SIG-M5 (cell line): Measurements from ENCODE around the gene AGXT.

Experiments used
- DNase-seq: peaks from one replicate; lab custom pipeline; 2025; lab: John Stamatoyannopoulos, UW

Gene AGXT

DNA sequence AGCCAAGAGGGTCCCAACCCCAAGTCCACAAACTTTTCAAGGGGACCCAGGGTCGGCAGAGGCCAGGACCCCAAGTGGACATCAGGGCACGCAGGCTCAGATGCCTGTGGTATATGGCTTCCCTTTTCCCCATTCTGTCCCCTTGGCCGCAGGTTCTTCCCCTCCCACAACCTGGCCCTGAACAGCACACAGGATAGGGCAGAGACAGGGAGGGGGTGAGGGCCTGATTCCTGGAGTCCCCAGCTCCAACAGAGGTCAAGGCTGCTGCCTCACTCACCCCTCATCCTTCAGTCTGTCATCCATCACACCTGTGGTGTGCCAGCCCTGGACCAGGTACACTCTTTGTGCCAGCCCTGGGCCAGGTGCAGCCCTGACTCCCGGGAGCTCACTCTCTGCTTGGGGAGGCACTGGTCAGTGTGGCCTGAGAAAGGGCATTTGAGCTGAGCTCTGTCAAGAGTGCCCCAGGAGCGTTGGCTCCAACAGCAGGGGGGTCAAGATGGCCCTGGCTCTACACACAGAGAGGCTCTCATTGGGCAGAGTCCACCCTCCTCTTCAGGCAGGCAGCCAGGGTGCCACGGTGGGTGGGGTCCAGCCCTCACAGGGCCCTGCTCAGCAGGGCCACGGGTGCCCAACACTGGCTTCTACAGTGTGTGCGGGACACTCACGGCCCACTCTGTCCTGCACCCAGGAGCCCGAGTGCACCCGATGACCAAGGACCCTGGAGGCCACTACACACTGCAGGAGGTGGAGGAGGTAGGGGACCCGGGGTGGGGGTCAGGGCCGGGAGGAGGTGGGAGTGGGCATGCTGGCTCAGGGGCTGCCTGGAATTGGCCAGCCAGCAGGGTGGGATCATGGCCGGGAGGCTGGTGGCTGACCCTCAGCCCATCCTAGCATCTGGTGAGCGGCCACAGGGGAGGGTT, 1.6 kb downstream of the AGXT start:
- no peak for DNase-seq

DNA sequence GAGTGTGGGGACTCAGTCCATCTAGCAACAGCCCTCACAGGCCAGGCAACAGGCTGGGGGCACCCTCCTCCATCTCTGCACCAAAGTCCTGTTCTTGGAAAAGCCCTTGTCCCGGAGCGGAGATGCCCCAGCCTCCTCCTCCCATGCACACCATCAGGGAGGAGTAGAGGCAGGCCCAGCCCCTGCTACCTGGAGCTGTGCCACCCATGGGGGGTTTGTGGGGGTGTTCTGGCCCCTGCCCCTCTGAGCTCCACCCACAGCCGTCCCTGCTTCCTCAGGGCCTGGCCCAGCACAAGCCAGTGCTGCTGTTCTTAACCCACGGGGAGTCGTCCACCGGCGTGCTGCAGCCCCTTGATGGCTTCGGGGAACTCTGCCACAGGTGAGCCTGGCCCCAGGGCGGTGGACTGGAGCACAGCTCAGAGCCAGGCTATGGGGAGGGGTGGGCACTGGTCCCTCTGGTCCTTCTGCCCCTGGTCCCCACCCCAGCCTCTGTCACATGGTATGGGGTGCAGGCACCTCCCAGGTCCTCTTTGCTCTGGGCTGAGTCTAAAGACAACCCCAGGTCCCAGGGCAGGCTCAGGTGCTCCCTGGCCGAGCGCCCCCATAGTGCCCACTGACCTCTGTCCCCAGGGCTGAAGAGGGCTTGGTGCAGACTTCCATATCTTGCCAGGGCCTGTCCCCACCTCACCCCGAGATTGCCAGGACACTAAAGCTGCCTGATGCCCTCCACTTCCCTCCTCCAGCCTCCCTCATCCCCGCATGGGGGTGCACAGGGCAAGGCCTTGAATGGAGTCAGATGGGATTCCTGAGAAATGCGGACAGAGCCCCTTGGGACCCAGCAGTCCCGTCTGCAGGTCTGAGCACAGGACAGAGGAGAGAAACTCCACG, 2.7 kb downstream of the AGXT start:
- no peak for DNase-seq

DNA sequence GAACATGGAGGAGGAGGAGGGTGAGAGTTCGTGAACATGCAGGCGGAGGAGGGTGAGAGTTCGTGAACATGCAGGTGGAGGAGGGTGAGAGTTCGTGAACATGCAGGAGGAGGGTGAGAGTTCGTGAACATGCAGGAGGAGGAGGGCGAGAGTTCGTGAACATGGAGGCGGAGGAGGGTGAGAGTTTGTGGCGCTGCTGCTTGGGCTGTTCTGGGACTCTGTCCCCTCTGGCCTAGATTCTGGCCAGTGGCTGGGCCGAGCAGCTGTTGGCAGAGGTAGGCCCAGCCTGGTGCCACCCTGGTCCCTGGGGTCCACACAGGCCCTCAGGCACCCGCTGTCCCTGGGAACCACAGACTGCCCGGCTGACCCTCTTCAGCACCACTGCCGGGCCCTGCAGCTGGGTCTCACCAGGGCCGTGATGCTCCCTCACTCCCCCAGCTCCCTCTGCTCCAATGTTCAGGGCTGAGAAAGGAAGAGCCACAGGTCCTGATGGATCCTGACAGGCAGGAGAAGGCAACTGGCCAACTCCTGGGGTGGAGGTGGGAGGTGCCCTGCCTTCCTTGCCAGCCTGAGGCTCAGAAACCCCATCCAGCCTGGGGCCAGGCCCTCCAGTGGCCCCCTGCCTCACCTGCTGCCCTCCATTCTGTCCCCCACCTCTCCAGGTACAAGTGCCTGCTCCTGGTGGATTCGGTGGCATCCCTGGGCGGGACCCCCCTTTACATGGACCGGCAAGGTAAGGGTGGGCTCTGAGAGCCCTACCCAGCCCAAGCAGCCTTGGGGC, 3.9 kb downstream of the AGXT start:
- no peak for DNase-seq

DNA sequence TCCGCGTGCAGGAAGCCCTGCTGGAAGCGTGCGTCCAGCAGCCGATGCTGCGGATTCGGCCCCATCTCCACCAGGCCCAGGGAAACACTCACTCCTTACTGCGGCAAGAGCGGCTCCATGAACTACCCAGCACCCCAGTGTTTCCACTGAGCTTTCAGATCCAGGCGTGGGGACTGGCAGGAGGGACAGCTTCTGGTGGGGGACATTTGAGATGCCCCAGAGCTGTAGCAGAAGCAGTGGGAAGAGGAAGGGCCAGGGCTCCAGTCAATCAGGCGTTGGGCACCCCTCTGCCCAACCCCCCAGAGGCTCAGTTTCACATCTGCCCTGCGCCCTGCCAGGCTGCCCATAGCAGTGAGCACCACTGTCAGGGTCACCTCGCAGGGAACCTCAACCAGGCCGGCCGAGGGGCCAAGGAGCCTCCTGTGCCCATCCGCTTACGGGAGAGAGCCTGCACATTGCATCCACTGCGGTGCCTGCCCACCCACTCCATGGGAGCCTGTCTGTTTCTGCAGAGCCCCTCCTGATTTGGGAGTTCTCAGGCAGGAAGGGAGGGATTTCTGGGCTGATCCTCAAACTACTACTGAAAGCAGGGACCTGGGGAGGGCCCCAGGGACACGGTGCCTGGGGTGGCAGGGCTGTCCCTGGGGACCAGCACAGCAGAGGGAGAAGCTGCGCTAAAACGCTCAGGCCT, 4.6 kb downstream of the AGXT start:
- no peak for DNase-seq

DNA sequence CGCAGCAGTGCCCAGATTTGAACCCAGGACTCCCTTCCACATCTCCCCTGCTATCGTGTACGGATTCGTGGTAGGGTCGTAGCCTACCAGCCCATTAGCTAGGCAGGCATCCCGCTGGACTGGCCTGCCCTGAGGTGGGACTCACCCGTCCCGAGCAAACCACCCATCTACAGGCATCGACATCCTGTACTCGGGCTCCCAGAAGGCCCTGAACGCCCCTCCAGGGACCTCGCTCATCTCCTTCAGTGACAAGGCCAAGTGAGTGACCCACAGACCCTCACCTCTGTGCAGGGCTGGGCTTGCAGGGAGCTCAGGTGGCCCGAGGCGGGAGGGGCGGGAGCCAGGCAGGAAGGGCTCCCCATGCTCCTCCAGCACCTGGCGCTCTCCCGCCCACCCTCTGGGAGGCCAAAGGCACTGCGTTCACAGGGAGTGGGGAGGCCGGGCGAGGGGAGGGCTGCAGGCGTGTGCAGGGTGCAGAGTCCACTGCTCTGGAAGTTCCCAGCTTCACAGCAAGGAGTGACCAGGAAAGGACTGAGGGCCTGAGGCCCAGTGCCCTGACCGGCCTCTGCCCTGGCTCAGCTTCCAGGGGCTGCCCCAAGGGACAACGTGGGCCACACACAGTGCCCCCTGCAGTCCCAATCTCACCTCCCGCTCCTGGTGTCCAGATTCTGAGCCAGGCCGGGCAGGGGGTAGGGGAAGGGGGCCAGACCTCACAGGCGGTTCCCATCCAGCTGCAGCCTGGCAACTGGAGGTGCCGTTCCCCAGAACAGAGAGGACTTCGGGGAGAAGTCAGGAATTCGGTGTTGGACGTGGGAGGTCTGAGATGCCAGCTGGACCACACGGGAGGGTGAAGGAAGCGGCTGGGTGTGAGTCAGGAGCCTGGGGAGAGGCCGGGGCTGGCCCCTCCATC, 5.4 kb downstream of the AGXT start:
- no peak for DNase-seq

DNA sequence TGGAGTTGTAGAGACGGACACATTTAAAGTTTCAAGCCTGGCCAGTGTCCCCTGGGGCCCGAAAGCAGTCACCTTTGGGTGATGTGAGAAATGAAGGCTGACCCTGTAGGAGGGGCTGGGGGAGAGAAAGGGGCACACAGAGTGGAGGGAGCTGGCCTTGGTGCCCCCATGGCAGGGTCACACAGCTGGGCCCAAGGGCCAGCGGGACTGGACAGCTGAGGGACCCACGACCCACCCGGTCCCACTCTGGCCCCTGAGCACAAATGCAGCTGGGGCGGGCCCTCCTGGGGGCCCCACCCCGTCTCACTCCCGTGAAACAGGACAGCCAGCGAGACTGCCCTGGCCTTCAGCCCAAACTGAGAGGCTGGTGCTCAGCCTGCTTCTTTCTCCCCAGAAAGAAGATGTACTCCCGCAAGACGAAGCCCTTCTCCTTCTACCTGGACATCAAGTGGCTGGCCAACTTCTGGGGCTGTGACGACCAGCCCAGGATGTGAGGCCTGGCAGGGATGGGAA, 6.1 kb downstream of the AGXT start:
- no peak for DNase-seq

DNA sequence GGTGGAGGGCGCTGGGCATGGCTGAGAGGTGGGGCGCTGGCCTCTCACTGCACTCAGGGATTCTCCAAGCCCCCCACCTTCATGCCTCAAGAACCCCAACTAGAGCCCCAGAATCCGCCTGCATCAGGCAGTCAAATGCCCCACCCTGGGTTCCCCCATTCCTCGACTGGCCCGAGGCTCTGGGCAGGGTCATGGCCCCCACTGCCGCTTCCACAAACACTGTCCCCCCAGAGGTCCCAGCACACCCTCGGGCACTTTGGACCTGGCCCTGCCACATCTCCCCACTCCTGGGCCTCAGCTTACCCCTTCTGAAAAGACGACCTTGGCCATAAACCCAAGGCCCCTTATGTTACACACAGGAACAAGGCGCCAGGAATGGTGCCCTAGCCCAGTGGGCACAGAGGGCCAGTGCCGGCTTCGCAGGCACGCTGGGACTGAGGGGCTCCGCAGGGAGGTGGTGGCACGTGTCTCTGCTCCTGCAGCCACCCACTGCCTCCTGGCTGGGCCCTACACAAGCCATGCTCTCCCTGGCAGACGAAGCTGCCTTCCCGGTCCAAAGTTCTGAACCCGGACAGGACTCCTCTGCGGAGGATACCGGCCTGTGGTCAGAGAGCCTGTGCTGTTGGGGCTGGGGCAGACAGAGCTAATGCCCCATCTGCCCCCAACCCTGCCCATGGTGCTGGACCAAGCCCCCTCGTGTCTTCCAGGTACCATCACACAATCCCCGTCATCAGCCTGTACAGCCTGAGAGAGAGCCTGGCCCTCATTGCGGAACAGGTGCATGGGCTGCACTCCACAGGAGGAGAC, 6.8 kb downstream of the AGXT start:
- DNase-seq: no peak

DNA sequence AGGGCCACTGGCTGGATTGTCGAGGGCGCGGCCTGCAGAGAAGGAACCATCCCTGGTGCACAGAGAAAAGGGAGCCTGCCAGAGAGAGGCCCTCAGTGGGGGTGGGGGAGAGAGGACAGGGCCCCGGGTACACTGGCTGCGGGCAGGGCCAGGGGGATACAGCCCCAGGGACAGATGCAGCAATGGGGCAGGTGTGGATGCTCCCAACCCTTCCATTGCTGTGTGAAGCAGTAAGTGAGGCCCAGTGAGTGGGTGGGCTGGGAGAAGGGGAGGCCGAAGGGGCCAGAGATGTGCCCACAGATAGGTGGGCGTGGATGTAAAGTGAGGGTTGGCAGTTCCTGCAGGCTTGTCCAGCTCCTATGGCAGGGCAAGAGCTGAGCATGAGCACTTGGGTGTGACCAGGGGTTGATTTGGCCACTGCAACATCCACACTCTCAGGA, 7.4 kb downstream of the AGXT start:
- DNase-seq: no peak

DNA sequence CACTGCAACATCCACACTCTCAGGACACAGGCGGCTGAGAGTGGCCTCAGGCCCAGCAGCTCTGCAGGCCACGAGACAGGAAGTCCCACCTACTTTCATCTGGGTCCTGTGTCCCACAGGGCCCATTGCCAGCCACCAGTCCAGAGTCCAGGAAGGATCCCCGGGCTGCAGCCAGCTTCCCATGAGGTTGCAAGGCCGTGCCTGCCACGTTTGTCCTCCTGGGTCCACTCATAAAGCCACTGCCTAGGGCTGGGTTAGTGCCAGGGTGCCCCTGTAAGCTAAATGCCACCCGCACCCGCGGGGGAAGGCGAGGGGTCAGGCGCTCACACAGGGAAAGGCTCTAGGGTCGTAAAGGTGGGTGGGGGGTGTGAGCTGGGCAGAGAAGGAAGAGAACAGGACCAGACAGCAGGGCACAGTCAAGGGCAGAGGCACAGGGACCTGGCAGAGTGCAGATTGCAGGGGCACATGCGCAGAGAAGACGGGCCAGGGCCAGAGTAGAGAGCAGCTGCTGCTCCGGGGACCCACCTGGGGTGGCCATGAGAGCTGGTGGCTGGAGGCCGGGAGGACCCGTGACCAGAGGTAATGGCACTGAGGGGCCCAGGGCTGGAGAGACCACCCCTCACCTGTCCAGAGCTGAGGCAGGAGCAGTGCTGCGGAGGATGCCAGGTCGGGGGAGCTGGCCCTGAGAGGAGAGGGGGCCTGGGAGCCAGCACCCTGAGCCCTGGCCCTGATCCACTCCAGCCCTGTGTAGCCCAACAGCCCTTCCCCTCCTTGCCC, 8.0 kb downstream of the AGXT start:
- no peak for DNase-seq

DNA sequence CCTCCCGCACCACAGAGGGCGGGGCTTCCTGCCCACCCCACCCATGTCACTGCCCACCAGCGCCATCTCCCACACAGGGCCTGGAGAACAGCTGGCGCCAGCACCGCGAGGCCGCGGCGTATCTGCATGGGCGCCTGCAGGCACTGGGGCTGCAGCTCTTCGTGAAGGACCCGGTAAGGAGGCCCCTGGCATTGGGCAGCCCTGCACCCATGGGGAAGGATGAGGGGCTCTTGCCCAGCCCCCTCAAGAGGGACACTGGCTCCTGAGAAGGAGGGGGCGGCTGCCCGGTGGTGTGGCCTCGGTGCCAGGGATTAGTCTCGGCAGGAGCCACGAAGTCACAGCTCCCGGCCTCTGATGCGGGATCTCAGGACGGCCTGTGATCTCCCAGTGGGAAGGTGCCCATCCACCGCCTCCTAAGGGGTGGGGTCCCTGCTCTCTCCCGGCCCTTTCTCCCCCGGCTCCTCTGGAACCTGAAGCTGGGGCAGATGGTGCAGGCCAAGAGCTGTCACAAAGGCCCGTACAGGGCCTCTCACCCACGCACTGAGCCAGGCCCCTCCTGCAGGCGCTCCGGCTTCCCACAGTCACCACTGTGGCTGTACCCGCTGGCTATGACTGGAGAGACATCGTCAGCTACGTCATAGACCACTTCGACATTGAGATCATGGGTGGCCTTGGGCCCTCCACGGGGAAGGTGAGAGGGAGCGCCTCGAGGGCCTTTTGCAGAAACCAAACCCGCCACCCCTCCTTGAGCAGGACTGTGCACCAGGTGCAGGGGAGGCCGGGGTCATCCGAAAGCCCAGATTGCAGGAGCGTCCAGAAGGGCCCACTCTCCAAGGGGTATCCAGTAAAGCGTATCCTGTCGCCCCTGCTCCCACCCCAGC, 9.1 kb downstream of the AGXT start:
- no peak for DNase-seq

DNA sequence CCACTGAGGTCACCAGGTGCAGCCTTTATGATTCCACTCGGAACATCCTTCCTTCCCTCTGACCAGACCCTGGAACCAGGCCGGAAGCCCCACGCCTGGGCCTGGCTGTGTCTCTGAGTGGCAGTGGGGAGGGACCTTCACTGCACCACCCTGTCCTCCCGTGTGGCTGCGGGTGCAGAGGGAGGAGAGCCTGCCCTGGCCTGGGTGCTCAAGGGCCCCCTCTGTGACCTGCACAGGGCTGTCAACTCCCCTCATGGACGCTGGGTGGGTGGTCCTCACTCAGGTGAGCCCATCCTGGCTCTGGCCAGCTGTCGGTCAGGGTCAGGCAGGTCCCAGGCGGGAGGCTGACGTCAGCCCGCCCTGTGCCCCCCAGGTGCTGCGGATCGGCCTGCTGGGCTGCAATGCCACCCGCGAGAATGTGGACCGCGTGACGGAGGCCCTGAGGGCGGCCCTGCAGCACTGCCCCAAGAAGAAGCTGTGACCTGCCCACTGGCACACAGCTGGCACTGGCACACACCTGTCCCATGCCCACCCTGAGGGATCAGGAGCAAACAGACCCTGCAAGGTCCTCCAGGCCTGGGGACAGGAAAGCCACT, 9.8 kb downstream of the AGXT start:
- no peak for DNase-seq

DNA sequence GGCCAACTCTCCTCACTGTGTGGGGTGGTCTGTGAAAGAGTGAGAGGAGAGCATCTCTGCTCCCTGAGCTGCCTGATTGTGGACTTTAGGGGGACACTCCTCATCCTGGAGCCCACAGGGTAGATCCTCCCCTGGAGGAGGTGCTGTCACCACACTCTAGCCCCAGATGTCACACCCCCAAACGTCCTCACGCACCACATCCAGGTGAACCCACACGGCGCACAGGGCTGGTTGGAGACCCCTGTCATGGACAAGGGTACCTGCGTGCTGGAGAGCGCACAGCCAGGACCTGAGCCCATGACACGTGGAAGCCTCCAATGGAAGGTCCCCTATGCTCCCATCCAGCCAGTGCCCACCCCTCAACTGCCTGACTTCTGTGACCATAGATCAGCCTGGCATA, 10.5 kb downstream of the AGXT start:
- DNase-seq: no peak

DNA sequence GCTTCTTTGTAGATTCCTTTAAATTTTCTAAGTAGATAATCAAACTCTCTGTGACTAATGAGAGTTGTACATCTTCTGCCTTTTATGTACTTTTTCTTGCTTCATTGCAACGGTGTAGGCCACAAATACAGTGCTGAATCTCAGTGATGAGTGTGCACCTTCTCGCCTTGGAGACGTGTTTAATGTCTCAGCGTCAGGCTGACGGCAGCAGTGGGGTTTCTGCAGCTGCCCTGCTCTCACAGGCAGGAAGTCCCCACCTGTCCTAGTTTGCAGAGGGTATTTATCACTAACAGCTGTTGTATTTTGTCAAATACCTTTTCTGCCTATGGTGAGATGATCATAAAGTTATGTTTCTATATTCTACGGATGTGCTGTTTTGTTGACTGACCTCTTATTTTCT, 13.3 kb downstream of the AGXT start:
- DNase-seq: no peak

DNA sequence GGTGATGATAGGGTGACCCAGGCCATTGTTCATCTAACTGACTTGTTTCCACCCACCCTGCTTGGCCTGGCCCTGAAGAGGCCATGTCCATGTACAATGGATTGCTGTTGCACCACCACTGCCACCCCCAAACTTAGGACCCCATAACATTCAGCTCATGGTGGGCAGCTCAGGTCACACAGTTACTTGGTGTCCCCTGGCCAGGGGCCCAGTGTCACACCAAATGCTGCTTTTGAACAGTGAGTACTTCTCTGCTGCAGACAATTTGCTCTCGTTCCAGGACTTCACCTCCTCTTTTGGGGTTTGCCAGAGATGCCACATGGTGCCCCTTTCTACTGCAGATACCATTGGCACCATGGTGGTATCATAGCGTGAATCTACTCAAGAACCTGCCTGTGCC, 15.6 kb downstream of the AGXT start:
- DNase-seq: no peak

DNA sequence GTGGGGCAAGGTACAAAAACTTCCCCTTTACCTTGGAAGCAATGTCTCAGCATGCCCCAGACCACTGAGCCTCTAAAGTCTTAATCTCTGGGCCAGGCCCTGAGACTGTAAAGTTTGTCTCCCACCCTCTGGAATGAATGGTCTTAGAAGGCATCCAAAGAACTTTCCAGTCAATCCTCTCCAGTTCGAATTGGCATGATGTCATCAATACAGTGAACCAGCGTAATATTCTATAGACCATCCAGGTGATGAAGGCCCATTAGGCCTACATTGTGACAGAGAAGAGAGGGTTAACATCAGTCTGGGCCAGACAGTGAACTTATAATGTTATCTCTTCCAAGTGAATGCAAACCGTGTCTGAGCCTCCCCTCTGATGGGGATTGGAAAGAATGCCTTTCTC, 16.1 kb downstream of the AGXT start:
- no peak for DNase-seq

DNA sequence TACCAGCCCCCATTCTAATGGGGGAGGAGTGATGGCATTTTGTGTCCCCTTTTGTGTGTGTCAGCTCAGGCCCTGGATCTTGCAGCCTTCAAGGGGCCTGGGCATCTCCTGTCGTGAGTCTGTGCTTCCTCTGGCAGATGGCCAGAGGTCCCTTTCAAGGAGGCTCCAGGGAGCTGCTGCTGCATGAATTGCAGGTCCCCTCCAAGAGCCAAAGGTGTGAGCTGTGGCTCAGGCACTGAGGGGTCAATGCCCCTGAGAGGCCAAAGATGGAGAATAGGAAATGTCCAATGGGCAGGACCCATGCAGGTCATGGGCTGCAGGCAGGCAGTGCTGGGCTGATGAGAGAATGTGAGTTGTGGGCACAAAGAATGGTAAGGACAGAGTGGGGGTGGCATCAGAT, 16.9 kb downstream of the AGXT start:
- DNase-seq: no peak

DNA sequence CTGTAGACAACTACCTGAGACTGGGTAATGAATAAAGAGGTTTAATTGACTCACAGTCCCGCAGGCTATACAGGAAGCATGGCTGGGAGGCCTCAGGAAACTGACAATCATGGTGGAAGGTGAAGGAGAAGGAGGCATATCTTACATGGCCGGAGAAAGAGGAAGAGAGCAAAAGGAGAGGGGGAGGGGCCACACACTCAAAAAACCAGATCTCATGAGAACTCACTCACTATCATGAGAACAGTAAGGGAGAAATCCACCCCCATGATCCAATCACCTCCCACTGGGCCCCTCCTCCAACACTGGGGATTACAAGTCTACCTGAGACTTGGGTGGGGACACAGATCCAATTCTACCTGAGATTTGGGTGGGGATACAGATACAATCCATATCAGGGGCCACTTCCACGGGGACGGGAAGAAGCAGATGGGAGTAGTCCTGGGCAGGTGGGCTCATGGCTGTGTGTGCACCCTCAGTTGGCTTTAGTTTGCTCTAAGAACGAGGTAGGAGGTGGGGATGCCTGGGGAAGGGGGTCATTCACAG, 17.5 kb downstream of the AGXT start:
- DNase-seq: no peak
